HG02588 (cell line): ENCODE measurements around the gene AKT1.
A peak's percentile ranks its signal among the peaks of the same experiment; 100 is the strongest.
"Not testable (repeated sequence)": the region's sequence is repeated elsewhere in the genome, so short reads cannot be mapped to it uniquely, and the experiment has no call there.

ENCODE experiments used
- ATAC-seq: cut with Tn5 transposase; IDR thresholded peaks from one replicate; pipeline ENCODE4 v1.9.1; 2021; ENCODE audit warnings: mild to moderate bottlenecking, moderate library complexity; ENCODE audit not compliant: unreplicated experiment

AKT1 gene

DNA sequence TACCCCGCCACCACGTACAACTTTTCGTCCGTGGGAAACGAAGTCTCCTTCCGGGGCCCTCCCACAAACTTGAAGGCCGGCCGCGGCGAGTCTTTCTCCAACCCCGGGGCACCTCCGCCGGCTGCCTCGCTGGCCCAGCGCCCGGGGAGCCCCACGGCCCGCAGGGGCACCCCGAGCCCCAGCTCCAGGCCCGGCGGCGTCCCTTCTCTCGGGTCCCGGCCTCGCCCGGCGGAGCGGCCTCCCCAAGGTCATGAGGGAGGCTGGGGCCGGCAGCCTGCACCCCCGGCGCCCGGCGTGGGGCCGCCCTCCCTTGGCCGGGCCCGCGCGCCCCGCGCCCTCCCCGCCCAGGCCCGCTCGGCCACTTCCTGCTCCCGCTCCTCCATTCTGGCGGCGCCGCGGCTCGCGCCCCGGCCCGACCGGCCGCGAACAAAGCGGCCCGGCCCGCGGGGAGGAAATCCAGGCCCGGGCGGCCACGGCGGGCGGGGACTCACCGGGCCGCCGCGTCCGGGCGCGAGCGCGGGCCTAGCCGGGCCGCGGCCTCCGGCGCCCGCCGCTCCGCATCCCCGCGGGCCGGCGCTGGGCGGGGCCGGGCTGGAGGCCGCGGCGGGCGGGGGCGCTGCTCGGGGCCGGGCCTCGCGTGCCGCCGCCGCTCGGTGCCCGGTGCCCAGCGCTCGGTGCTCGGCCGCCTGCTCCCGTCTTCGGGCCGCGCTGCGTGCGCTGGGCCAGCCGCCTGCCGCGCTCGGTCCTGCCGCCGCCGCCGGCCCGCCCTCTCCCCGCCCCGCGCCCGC is at the start of gene AKT1:
AKT1 (minus strand) TSS at position 756 of the 788 bp plus-strand sequence. CDS start 3,105 bp downstream, outside the sequence.
- no peak for ATAC-seq

DNA sequence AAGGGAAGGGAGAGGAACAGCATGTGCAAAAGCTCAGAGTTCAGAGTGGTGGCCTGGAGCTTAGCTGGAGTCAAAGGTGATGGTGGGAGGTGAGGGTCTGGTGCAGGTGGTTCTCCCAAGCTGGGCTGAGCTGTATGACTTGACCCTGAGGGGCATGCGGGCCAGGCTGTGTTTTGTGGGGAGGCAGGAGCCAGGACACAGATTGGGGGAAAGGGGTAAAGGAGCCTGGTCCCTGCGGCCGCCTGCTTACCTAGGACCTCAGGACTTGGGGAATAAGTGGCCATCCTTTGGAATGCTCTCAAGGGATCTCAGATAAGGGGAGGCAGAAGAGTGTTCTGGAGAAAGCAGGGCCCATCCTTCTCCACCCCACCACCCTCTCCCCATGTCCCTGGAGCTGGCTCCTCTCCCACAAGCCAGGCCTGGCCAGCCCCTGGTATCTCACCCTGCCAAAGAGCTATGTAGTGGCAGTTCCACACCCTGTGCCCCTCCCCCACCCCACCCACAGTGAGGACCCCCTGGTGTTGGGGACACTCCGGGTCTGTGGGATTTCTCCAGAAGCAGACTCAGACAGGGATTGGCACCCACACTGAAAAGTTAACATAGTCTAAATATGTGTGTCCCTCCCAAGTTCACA is 49.6 kb upstream of the AKT1 start:
- no peak for ATAC-seq

DNA sequence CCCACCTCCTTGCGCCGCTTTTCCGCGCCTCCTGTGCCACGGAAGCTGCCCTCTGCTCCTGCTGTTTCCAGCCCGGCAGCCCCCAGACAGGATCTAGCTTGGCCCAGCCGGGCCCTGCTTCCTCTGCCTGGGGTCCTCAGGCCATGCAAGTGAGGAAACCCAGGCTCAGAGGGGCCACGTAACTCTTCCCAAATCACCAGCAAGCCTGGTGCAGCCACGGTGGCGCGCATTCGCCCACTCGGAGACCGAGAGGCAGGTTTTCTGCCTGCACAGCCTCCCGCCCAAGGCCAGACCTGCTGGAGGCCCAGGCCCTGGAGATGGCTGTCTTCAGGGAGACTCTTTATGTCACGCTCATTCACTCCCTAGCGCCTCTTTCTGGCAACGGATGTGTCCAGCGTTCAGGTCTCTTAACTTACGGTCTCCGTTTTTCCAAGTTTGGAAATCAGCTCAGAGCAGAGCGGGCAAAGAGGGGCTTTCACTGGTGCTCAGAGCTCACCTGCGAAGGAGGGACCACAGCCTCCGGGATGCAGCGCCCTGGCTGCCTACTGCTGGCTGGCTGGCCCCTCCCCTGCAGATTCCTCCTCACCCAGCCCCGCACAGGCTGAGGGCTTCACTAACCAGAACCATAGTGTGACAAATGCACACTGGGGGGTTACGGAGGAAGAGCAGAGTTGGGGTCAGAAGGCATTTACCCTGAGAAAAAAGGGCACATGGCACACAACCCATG is 48.9 kb upstream of the AKT1 start:
- ATAC-seq = no peak

DNA sequence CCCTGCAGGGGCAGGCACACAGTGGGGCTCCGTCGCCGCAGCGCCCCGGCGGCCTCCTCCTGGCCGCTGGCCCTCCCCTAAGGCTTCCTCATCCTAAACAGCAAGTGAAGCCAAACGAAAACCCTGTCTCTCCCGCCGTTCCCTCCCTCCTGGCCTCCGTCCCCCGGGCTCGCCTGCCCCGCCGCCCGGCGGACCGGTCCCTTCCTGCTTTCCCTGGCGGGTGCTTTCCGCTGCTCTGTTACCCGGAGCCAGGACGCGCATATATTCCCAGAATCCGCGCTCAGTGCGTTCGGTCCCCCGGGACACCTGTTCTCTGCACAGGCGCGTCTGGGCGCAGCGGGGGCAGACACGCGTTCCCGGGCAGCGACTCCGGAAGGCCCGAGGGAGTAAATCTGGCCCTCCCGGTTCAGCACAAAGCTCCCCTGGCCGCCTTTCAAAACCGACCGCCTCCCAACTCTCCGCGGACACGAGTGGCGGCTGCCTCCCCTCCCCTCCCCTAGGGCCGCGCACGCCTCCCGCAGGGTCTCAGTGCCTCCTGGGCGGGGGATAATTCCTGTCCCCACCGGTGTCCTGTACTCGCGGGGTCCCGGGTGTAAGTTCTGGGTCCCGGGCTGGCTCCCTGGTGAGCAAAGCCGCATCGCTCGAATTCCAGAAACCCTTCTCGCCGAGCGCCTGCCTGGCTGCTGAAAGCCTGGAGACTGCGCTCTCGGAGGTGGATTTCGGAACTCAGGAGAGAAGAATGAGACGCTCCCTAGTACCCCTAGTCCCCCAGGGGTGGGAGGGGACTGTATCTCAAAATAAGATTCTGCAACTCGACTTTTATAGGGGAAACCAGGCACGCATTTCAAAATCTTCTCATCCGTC is 48.1 kb upstream of the AKT1 start:
- no peak for ATAC-seq

DNA sequence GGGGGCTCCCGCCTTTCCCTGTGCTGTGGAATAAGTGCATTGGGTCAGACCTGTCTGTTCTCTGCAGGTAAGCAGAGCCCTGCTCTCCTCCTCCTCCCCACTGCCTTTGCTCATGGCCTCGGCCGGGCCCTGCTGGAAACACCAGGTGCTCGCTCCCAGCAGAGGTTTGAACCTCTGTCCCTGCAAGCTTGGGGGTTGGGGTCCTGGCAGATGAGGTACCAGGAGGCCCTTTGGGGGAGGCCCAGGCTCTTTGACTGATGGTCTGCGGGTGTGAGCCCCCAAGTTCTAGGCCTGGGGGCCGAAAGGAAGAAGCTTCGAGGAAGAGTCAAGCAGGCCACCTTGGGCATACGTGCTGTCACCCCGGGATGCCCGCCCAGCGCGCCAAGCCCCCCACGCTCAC is 47.5 kb upstream of the AKT1 start:
- no peak for ATAC-seq

DNA sequence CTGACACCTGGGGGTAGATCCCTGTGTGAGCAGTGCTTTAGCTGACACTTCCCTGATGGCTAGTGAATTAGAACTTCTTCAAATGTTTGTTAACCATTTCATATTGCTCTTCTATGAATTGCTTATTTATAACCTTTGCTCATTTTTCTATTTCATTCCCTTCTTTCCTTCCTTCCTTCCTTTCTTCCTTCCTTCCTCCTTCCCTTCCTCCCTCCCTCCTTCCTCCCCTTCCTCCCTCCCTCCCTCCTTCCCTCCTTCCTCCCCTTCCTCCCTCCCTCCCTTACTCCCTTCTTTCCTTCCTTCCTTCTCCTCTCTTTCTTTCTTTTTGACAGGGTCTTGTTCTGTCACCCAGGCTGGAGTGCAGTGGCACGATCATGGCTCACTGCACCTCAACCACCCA is 46.2 kb upstream of the AKT1 start:
- no peak for ATAC-seq

DNA sequence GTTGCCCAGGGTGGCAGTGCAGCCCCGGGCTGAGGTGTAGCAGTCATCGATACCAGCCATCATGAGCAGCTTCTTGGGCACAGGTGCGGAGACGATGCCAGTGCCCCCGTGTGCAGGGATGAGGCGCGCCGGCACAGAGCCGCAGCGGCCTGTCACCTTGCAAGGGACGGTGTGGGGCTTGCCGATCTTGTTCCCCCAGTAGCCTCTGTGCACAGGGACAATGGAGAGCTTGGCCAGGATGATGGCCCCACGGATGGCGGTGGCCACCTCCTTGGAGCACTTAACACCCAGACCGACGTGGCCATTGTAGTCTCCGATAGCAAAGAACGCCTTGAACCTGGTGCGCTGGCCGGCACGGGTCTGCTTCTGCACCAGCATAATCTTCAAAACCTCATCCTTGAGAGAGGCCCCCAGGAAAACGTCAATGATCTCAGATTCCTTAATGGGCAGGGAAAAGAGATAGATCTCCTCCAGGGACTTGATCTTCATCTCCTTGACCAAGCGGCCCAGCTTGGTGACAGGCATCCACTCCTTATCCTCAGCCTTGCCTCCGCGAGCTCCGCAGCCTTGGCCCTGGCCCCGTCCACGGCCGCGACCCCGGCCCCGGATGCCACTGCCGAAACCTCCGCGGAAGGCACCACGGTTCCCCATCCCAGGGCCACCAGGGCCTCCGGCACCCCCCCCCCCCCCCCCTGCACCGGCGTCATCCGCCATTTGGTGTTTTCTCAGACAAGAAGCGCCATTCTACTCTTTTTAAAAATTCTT is 40.8 kb upstream of the AKT1 start:
- not testable (repeated sequence) for ATAC-seq

DNA sequence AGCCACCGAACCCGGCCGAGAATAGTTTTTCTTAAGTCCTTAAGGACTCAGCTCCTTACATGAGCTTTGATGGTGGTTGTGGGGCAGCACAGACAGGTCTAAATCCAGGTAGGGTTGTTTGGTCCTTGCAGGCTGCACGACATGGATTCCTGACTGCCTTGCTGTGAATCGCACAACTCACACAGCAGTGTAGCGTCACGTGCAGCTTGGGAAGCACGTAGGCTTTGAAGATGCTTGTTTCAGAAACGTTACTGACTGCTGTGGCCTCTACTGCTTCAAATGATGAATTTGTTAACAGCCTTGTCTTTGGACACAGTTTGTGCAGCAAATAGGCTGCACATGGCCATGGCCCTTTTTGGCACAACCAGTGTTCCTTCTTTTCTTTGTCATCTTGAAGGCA is 35.2 kb upstream of the AKT1 start:
- ATAC-seq = no peak

DNA sequence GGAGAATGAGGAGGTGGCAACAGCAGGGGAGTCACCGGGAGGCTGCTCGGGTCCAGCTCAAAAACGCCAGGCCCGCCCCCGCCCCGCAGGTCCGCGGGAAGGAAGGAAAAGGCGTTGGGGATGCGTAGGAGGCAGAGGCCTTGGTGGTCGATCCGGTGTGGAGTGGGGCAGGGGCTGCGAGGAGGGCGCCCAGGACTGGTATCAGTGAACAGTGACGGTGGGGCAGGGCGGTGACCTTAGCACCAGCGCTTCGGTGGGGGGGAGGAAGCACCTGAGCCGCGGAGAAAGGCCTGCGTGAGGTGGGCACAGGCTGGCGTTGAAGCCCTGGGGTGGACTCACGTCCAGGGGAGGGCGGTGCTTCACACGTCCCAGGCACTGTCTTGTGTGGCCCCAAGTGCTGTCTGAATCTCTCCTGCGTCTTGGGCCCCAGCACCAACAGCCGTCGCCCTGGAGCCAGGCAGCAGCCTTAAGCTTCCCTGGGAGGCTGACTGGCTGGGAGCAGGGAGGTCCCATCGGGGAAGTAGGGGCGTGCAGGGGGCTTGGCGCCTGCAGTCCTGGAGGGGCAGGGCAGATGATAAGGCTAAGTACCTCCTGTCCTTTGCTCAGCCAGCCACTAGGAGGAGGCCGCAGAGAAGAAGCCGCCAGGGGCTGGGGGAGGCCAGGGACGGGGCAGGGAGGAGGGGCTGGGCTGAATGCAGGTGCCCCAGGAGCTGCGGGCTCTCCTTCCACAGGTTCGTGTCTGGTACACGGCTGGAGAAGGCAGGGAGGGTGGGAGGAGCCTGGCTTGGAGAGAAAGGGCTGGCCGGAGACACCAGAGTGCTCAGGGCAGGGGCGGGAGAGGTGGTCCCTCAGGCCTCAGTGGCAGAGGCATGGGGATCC is 31.9 kb upstream of the AKT1 start:
- no peak for ATAC-seq

DNA sequence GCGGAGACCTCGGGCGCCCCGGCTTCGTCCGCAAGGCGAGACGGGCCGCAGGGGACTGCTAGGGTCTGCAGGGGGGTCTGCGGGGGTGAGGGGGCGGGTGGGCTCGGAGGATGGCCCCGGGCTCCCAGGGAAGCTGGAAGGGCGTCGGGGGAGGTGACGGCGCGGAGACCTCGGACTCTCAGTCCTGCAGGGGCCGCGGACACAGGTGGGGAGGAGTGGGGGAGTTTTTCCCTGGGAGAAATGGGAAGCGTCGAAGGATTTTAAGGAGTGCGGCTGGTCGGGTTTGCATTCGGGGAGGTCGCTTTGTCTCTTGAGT is 31.3 kb upstream of the AKT1 start:
- no peak for ATAC-seq

DNA sequence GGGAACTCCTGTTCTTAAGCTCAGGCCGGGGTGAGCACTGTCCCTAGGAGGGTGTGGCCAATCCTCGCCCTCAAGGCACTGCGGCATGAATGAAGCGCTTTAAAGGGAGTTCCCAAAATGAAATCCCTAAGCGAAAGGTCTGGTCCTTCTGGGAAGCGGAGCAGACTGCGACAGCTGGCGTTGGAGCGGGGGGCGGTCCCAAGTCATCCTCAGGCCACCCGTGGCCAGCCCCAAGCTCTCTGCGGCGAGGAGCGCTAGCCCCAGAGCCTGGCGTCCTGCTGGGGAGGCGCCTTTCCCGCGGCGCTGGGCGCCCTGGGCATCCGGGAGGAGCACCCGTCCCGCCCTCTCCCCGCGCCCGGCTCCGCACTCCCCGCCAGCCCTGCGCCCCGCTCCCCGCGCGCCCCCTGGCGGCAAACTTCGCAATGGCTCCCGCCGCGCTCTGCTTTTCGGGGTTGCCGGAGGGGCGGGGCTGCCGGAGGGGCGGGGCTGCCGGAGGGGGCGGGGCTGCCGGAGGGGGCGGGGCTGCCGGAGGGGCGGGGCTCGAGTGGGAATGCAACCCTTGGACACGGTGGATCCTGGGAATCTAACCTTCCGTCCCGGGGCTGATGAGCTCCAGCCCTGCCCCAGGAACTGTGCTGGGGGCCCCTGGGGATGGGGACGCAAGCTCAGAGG is 30.8 kb upstream of the AKT1 start:
- ATAC-seq = peak; percentile 76

DNA sequence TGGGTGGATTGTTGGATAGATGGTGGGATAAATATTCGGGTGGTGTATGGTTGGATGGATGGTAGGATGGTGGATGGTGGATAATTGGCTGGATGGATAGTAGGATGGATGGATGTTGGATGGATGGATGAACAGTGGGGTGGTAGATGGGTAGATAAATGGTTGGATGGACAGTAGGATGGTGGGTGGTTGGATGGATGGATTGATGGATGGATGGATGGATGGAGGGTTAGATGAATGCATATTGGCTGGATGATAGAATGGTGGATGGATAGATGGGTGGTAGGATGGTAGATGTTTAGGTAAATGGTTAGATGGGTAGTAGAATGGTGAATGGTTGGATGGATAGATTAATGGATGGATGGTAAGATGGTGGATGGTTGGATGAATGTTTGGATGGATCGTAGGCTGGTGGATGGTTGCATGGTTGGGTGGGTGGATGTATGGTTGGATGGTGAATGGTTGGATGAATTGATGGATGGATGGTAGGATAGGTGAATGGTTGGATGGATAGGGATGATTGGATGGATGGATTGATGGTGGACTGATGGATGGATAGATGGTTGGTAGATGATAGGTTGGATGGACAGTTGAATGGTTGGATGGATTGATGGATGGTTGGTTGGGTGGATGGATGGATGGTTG is 28.9 kb upstream of the AKT1 start:
- no peak for ATAC-seq

DNA sequence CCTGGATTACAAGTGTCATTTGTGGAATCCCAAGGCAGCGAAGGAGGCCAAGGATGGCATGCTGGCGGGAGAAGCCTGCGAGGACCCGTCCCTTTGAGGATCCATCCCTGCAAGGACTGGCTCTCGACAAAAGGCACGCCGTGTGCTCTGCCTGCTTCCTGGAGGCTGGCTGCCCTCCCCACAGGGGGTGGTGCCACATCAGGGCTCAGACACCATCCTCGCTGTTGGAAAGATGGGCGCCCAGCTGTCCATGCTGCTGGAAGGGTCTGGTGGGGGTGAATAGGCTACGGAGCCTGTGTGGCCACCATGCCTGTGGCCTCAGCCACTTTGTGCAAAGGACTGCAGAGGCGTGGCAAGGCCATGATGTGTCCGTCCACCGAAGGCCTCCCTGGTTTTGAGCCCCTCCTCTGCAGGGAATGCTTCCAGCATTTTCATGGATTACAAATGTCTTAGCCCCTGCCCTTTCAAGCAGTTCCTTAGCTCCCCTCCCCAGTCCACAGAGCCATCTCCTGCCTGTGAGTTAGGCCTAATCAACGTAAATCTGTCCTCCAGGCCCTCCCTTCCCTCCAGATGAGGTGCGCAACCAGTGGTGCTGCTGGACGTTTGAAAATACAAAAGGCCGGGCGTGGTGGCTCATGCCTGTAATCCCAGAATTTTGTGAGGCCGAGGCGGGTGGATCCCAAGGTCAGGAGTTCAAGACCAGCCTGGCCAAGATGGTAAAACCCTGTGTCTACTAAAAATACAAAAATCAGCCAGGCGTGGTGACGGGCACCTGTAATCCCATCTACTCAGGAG is 27.5 kb upstream of the AKT1 start:
- no peak for ATAC-seq

DNA sequence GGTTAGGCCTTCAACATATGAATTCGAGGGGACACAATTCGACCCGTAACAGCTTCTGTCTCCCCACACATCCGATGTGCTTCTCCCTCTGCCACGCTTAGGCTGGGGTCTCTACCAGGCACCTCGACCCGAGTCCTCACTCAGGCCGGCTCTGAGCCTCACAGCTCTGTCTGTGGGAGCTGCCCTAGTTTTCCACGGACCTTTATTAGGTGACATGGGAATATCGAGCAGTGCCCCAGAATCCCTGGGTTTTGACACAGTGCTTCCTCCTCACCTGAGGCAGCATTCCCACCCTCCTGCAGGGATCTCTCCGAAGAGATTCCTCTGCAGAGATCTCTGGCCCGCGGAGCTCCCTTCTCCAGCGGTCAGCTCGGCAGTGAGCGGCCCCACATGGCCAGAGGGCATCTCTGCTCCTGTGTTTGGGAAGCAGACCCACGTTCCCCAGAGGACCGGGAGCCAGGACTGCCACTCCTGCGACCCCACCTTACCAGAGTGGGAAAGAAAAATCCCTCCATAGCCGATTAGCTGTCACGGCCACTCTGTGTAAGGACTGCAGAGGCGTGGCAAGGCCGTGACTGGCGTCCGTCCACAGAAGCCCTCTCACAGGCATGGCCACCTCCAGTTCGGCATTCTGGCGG is 26.5 kb upstream of the AKT1 start:
- ATAC-seq = no peak

DNA sequence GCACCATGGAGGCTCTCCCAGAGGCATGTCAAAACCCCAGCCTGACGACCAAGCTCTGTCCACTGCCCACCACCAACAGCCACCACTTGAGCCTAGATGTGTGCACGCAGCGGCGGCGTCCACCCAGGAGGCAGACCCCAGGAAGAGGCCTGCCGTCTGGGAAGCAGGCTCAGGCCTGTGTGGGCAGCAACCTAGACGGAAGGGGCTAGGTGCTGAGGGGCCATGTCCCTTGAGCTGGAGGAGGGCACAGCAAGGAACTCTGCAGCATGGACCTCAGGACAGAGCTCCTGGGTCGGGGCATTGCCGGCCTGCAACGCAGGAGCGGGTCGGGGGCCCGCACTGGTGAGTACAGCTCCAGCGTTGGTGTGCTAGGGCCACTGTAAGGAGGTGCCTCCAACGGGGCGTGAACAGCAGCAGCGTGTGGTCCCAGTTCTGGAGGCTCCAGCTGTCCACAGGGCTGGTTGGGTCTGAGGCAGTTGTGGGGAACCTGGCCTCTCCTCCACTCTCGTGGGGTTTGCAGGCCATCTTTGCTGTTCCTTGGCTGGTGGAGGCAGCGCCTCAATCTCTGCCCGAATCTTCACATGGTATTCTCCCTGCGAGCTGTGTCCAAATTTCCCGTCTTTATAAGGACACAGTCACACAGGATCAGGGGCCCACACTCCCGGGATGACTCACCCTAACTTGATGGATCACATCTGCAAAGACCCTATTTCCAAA is 25.8 kb upstream of the AKT1 start:
- ATAC-seq = no peak

DNA sequence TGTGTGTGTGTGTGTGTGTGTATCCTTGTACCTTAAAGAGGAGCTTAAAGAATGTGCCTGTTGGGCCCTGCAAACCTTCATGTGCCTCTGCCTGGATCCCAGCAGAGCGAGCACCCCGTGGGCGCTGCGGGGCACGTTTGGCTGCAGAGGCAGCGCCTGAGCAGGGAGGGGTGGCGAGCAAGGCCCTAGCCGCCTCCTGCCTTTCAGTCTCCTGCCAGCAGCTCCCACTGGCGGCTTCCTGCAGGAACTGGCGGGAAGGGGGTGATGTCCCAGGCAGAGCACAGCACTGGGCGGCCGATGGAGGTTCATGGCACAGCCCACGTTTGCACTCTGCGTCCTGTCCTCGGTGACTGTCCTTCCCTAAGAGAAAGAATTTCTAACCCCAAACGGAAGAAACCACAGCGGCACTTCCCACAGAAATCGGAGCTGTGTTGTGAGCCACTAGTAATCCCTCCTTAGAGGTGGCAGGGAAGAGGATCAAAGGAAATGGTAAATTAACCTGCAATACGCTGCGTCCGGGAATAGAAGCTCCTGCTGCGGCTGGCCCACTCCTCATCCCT is 25.2 kb upstream of the AKT1 start:
- no peak for ATAC-seq
